NCI-H774 (cell line): Measurements from ENCODE around the gene NHEJ1.

Source experiments
- DNase-seq: peaks from one replicate; lab custom pipeline; 2025; lab: John Stamatoyannopoulos, UW

NHEJ1 gene

GRCh38 chr2:219028996-219029828 is 131.4 kb downstream of the NHEJ1 start:
- no peak for DNase-seq

DNA sequence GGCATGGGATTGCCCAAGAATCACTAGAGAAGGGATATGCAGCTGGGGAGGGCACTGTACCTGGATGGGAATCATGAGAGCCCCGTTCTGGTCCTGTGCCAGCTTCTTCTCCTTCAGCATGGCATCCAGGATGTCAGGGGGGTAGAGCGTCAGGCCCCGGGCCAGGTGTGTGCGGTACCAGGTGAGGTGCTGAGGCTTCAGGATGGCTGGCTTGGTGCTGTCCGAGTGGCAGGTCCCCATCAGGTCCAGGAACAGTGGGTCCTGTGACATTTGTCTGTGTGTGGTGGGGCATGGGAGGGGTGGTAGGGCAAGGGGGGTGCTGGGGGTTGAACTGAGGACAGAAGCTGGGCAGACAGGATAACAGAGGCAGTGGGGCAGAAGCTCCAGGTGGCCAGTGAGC is 132.5 kb downstream of the NHEJ1 start:
- no peak for DNase-seq

GRCh38 chr2:219027511-219028055 is 133.0 kb downstream of the NHEJ1 start:
- DNase-seq, result no peak

DNA sequence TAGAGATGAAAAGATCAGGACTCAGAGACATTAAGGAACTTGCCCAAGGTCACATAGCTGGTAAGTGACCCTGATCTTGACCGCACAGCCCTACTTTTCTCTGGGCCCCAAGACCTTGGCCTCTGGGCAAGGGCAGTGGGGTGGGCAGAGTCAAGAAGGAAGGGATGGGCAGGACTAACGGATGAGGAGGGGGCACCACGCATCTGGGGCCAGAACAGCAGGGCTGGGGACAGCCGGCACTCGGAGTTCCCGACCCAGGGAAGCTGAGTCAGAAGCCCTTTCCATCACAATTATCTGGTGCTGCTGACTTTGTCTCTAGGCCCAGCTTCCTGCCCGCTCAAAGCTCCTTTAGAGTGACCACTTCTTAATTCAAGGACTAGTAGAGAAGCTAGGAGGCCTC is 133.7 kb downstream of the NHEJ1 start:
- DNase-seq, result no peak

- no peak for DNase-seq
Measured at GRCh38 chr2:219025637-219026585, 134.7 kb downstream of the NHEJ1 start.
